GM18499 (cell line): ENCODE measurements around the gene OLFML3.
"Not testable (repeated sequence)": the region's sequence is repeated elsewhere in the genome, so short reads cannot be mapped to it uniquely, and the experiment has no call there.

ENCODE experiments used
- ATAC-seq: cut with Tn5 transposase; IDR thresholded peaks from one replicate; pipeline ENCODE4 v1.9.1; 2021; ENCODE audit warnings: moderate number of reproducible peaks; ENCODE audit not compliant: insufficient read depth, unreplicated experiment

OLFML3 gene

DNA sequence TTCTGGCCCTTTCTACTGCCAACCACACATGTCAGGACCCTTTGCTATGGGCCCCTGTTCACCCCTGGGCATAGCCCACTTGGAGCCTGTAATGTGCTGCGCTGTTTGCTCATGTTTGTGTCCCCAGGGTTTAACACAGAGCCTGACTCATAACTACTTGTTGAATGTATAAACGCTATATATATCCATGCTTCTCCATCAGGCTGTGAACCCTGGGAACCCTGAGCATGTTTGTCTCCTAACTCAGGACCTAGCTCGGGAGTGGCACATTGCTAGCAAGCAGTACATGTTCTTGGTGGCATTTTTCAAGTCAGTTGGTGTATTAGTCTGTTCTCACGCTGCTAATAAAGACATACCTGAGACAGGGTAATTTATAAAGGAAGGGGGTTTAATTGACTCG, 8.0 kb downstream of the OLFML3 start:
- ATAC-seq = no peak

DNA sequence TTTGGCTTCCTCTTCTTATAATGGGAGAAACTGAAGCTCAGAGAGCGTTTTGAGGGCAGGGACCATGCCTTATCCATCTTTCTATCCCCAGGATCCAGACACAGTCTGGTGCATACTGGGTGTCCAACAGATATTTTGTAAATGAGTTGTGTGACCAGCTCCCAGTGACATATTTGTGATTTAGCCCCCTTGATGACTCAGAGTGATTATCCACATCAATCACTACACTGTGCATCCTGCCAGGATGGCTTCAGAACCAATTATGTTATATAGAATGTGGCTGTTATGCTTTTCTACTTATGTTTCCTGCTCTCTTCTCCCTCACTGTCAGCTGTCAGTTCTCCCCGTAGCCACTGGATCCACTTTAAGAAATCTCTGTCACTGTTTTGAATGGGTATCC, 11.3 kb downstream of the OLFML3 start:
- ATAC-seq = no peak

DNA sequence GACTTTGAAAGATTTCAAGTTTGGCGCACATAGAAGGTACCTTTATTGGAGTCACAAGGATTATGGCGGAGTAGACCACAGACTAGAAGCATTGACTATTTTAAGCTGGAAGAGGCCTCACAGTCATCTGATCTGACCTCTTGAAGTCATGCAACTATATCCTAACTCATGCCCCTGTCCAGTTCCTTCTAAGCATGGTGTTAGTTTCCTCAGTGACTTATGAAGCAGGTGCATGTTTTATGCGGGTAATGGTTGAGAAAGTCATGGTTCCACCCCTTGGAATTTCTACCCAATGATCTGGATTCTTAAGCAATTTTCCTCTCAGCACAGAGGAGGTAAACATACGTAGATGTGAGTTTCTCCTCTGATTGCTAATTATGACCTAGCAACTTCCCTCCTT, 11.7 kb downstream of the OLFML3 start:
- ATAC-seq = no peak

DNA sequence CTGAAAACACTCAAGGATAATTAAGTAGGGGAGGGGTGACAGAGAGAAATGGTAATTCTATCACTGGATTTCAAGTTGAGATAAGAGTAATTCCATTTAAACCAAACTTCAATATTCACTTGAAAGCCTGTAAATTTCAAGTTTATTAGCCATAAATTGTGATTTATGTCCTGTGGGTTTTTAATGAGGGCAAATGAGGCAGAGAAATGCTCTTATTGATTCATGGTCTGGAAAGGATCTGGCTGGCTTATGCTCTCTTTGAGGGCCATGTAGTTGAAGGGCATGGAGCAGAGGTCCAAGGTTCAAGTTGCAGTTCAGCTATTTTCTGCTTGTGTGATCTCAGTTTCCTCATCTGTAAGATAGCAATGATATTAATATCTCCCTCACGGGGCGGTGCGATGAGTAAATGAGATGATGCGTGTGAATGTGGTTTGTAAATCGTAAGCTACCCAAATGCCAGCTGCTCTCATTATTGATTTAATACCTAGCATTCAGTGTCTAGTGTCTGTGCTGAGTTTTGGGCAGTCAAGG, 12.3 kb downstream of the OLFML3 start:
- no peak for ATAC-seq

DNA sequence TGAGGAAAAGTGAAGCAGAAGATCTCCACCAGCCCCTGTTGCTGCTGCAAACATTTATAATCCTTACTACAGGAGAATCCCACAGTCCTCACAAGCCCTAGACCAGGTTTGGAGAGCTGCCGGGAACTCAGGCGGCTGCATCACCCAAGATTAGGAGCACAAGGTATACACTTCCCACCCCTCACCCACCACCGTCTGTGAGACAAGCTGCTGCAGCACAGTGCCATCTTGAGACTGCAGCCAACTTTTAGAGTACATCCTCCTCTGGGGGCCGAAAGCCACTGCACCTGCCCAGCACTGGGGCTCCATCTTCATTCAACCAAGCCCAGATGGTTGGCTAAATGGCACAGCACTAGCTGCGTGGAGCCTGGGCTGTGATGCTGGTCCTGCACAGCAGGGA, 13.8 kb downstream of the OLFML3 start:
- ATAC-seq = no peak

DNA sequence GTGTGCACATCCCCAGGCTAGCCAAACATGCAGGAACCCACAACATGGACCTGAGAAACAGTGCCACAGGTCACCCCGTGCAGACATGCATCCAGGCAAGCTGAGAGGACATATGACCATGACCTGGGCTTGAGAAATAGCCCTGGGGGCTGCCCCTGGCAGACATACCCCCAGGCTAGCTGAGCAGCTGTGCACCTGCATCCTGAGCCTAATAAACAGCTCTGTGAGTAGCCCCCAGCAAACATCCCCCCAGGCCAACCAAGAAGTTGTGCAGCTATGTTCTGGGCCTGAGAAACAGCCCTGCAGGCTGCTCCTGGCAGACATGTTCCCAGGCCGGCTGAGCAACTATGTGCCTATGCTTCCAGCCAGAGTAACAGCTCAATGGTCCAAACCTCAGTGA, 14.5 kb downstream of the OLFML3 start:
- no peak for ATAC-seq

DNA sequence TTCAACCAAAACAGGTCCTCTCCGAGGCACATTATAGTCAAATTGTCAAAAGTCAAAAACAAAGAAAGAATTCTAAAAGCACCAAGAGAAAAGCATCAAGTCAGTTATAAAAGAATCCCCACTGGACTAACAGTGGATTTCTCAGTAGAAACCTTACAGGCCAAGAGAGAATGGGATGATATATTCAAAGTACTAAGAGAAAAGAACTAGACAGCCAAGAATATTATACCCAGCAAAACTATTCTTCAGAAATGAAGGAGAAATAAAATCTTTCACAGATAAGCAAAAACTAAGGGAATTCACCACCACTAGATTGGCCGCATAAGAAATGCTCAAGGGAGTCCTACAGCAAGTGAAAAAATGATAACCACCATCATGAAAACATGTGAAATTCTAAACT, 16.1 kb downstream of the OLFML3 start:
- no peak for ATAC-seq

DNA sequence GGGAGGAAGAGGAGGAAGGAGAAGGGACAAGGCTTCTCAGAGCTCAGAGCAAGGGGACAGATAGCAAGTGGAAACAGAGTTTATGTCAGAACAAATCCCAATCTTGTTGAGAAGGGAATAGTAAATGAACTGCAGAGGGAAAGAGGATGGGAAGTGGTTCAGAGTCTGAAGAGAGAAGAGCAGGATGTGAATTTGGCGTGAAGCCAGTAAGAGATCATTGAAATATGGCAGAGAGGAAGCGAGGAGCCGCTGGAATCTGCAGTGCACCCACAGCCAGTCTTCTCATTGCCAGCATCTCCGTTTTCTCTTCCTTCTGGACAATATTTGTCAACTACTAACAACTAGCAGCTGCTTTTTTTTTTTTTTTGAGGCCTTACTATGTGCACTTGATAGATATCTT, 19.1 kb downstream of the OLFML3 start:
- no peak for ATAC-seq

DNA sequence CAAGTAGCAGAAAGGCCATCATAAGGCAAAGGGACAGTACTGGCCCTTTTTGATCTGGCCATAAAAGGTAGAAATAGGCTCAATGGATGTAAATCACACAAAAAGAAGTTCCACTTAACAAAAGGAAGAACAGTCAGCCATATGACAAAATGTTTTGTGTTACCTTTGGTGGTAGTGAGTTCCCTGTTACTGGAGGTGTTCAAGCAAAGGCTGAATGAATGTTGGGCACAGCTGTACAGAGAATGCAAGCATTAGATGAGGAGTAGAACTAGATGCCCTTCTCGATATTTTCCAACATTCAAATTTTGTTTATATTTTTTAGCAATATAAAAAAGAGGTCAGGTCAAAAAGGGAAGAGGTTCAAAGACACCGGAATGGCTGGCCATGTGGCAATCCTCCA, 20.0 kb downstream of the OLFML3 start:
- ATAC-seq = no peak

DNA sequence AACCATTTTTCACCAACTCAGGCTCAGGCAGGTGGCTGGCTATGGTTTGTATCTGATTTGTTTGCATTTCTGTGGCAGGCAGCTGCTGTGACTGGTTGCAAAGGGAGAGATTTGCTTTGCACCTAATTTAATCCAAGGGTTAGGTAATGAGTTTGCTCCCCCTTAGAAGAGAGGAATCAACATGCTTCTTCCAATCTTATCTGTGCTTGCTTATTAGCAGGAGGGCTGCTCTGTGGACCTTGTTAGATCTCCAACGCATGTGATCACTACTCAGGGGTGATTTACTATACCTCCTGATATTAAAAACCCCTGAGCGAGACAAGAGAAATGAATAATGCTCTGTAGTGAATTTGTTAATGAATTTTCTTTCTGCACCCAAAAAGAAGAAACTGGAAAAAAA, 20.5 kb downstream of the OLFML3 start:
- ATAC-seq = no peak

DNA sequence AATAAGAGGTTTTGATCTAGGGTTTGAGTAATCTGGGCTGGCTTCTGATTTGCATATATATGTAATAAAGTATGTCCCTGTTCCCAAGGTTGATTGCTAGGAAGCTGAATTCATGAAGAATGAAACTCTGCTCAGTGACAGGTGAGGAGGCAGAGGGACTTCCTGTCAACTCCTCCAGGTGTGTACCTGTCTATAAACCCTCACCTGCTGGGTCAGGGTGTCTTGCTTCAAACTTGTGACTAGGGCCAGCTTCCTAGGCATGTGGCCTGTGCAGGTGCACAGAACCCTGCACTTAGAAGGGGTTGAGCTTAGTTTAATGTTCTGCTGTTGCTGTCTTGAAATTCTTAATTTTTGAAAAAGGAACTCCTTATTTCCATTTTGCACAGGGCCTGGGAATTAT, 21.1 kb downstream of the OLFML3 start:
- ATAC-seq = no peak

DNA sequence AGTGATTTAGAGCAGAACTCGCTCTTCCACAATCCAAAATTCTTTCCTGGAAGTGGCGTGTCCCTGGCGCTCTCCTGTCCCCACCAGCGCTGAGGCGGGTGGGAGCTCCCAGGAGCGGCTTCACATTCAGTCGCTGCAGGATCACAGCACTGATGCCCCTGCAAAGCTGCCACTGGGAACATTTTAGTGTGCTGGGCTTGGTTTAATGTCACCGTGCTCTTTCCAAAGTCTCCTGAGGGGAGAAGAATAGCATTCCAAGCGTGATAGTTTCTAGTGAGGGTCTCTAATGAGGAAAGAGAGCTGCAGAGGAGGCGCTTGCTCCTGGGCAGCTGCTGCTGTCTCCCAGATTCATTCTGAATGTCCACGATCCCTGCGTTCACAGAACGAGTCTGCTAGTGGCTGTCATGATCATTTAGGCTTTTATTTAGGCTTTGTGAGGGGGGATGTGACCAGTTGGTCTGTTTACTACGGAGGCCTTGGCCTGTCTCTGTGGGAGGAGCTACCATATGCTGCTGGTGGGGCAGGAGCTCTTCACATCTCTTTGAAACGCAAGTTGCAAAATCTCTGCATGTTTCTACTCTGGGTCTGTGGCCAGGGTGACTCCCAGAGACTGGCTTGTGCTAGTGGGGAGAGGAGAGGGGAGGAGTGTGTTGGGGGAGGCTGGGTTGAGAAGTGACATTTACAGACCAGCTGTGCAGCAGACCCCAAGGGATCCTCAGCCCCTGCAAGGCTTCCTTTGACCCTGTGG, 23.4 kb downstream of the OLFML3 start:
- ATAC-seq = no peak

DNA sequence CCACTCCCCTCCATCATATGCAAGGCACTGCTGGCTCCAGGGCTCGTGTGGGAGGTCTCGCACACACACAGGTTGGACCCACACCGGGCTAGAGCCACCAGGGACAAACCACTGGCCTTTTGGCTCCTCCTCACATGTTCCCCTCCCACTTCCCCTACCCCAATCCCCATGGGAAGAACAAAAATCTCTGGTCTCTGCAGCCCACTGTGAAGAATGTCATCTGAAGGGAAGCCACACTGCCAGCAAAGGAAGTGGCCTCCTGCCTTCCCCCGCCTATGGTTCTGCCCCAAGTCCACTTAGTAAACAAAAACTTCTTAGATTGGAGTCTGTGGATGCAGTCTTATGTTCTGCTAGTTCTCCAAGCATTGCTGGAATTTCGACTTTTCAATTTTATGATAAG, 24.2 kb downstream of the OLFML3 start:
- ATAC-seq = no peak

DNA sequence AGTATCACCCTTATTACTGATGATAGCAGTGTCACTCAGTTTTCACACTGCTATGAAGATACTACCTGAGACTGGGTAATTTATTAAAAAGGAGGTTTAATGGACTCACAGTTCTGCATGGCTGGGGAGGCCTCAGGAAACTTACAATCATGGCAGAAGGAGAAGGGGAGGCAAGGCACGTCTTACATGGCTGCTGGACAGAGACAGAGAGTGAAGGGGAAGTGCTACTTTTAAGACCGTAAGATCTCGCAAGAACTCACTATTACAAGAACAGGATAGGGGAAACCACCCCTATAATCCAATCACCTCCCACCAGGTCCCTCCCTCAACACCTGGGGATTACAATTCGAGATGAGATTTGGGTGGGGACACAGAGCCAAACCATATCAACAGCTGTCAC, 27.6 kb downstream of the OLFML3 start:
- ATAC-seq = not testable (repeated sequence)

DNA sequence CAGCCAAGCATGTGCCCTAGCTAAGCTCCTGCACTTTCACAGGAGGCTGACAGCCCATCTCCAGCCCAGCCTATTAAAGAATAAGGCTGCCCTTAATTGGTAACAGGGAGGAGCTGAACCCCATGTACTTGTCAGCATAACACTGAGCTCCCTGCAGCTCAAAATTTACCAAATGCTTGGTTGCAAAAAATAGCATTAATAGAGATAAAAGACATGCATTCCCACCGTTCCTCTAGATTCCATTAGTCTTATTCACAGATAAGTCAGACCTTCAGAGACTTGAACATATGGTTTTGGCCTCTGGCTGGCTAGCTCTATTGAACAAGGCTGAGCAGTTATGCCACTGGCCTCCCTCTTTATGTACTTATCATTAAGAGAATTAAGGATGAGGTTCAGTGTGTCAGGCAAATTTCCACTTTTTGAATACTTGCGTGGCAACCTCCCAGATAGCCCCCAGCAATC, 29.2 kb downstream of the OLFML3 start:
- no peak for ATAC-seq

DNA sequence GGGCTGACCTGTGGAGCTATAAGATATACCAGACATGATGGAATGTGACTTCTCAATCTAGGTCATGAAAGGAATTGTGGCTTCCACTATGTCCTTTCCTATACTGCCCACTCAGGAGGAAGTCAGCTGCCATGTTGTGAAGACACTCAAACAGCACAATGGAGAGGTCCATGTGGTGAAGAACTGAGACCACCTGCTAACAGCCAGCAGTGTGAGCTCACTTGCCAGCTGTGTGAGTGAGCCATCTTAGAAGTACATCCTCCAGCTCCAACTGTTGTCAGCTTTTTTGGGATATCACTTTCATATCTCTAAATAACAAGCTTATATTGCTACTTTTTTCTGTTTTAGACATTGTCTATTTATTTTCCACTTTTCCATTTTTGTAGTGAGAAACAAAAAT, 29.7 kb downstream of the OLFML3 start:
- ATAC-seq = no peak

DNA sequence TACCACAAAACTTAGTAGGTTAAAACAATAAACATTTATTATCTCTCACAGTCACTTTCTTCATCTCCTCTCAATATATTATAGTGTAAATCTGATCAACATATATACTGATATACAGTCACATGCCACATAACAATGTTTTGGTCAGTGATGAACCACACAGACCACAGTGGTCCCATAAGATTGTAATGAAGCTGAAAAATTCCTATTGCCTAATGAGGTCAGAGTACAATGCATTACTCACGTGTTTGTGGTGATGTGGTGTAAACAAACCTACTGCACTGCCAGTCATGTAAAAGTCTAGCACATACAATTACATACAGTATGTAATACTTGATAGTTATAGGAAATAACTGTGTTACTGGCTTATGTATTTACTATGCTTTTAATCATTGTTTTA, 30.1 kb downstream of the OLFML3 start:
- ATAC-seq = no peak

DNA sequence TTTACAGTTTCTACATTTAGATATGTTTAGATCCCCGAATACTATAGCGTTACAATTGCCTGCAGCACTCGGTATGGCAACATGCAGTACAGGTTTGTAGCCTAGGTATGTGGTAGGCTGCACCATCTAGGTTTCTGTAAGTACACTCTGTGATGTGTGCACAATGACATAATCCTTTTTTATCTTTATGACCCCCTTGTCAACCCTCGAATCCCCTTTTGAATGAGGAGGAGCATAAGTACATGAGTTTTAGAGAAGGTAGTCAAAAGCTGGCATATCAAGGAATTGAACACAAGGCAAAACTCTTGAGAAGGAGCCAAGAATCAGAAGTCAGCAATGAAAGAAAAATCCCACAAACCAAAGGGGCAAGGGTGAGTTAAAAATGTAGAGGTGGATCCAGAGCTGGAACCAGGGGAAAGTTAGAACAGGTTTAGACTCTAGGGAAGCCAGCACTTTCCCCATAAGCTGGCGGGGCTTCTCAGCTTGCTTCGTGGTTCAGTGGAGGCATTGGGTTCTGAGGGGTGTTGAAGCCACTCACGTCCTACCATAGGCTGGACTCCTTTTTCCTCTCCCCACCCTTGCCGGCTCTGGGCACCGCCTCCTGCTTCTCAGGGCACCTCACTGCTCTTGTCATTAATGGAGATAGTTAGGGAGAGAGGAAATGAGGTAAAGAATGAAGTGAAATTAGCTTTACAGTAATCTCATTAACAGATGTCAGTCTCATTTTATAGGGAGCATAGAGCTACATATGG, 31.3 kb downstream of the OLFML3 start:
- no peak for ATAC-seq

DNA sequence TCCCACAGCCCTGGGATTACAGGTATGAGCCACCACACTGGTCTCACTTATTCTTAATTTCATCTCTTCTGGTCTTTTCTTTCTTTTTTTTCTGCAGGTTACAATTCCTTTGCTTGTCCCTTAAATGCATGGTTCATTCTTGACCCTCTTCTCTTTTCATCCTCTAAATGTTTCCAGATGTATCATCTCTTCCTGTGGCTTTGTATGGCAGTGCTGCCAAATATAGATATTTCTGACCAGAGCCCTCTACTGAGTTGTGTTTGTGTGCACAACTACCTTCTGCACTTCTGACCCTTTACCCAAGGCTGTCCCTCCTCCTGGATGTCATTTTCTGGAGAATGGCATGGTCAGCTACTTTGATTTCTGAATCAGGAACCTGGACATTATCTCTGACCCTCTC, 32.5 kb downstream of the OLFML3 start:
- ATAC-seq = no peak

DNA sequence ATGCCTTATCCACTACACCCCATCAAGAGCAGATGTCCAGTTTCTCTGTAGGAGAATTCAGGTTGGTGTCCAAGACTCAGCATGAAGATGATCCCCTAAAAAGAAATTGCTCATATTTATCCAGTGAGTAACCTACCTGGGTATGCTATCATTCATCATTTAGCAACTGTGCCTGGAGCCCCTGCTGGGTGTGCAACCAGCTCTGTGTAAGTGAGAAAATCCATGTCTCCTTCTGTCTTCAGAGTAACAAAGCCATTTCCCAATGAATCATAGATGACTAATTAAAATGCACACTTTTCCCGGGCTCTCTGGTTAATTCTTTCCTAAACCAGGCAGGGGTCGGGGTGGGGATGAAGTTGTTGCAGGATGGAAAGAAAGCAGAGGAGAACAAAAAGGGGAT, 35.8 kb downstream of the OLFML3 start:
- no peak for ATAC-seq

DNA sequence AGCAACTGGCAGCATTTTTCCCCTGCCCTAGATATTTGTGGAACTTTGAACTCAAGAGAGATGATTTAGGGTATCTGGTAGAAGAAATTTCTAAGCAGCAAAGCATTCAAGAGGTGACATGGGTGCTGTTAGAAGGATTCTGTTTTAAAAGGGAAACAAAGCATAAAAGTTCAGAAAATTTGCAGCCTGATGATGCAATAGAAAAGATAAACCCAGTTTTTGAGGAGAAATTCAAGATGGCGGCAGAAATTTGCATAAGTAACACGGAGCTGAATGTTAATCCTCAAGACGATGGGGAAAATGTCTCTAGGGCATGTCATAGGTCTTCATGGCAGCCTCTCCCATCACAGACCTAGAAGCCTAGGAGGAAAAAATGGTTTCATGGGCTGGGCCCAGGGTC, 40.5 kb downstream of the OLFML3 start:
- ATAC-seq = not testable (repeated sequence)

DNA sequence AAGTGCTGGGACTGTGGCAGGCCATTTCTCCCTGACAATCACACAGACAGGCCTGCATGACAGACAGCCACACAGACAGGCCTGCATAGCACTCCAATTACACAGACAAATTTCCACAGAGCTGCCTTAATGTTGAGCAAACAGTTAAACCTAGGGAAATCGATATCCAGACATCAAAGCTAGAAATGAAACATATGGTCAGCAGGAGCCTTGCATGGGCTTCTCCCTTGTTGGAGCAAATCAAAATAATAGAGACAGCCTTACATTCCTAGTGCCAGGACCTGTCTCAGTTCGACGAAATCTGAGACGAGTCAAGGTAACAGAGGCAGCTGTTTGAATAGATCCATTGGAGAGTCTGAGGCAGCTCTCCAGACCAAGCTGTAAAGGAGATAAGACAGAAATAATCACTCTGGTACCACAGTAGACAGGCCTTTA, 42.4 kb downstream of the OLFML3 start:
- ATAC-seq = no peak
